ENCODE results near the gene LINC01488.

DNA sequence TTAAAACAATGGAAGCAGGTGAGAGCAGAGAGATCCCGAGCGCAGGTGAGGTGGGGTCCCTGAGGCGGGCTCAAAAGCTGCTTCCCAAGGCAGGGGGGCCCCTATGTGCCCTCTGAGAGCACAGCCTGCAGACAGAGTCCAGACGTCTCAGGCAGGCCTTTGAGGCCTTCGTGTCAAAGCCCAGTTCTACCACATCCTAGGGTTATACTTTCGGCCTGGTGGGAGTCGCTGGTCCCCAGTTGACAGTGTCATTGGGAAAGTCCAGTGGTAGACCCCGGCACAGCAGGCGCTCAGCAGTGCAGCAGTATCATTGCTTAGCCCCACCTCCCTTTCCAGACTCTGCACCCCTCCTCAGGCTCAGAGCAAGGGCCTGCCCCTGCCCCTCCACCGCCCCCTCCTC lies 9.1 kb downstream of the LINC01488 start:
- TF ChIP-seq, protein P1, sequence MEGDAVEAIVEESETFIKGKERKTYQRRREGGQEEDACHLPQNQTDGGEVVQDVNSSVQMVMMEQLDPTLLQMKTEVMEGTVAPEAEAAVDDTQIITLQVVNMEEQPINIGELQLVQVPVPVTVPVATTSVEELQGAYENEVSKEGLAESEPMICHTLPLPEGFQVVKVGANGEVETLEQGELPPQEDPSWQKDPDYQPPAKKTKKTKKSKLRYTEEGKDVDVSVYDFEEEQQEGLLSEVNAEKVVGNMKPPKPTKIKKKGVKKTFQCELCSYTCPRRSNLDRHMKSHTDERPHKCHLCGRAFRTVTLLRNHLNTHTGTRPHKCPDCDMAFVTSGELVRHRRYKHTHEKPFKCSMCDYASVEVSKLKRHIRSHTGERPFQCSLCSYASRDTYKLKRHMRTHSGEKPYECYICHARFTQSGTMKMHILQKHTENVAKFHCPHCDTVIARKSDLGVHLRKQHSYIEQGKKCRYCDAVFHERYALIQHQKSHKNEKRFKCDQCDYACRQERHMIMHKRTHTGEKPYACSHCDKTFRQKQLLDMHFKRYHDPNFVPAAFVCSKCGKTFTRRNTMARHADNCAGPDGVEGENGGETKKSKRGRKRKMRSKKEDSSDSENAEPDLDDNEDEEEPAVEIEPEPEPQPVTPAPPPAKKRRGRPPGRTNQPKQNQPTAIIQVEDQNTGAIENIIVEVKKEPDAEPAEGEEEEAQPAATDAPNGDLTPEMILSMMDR (IDR thresholded peaks at IDR 0.05), result no peak
- no peak for TF ChIP-seq EZH2 (IDR thresholded peaks at IDR 0.05; ENCODE audit: borderline replicate concordance, insufficient read depth, low read depth, low read length, poor library complexity, severe bottlenecking)

Data from B cell (primary cell).